ENCODE measurements around the gene DCST2. TPM values are rescaled to one million over a fixed set of nuclear protein-coding genes. Genes with fewer than 3 reads are reported as not detected.

DCST2 gene
- total and polyA plus RNA-seq, 9 of the 15 experiments (the other 6 are each of a cell fraction or from before 2014, with no cell fraction given) = 0.09 to 0.49 (median 0.11) TPM; not detected in 3

DNA sequence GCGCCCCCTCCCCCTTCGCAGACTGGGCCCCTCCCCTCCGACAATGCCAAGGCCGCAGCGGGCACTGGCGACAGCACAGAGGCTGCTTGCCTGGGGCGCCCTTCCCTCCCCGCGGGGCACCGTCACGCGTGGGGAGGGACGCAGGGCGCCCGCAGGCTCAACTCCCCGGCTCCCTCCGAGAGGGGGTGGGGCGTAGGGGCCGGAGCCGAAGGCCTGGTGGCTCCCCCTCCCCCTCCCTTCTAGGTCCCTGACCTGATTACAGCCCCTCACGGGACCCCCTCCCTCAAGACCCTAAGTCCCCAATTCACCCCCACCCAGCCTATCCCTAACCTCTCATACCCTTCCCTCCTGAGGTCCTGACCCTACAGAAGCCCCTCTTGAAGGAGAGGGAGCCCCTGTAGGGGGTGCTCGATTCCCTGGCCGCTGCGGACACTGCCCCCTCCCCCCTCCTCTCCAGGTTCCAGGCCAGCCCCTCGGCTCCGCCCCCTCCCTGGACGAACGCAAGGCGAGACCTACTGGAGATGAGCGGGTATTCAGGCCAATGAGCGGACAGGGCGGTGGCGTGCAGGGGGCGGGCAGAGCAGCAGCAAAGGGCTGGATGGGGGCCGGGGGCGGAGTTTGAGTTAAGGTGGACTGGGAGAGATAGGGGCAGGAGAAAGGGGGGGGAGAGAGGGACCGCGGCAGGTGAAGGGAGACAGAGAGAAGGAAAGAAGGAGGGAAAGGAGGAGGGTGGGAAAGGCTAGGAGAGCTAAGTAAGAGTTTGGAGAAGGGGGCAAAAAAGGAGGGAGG, 31.7 kb downstream of the DCST2 start (continued):
- TF ChIP-seq, protein P1, sequence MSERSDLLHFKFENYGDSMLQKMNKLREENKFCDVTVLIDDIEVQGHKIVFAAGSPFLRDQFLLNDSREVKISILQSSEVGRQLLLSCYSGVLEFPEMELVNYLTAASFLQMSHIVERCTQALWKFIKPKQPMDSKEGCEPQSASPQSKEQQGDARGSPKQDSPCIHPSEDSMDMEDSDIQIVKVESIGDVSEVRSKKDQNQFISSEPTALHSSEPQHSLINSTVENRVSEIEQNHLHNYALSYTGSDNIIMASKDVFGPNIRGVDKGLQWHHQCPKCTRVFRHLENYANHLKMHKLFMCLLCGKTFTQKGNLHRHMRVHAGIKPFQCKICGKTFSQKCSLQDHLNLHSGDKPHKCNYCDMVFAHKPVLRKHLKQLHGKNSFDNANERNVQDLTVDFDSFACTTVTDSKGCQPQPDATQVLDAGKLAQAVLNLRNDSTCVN (CRISPR knock-in tag; IDR thresholded peaks at IDR 0.05) = peak; percentile 95
- TF ChIP-seq, protein P2, sequence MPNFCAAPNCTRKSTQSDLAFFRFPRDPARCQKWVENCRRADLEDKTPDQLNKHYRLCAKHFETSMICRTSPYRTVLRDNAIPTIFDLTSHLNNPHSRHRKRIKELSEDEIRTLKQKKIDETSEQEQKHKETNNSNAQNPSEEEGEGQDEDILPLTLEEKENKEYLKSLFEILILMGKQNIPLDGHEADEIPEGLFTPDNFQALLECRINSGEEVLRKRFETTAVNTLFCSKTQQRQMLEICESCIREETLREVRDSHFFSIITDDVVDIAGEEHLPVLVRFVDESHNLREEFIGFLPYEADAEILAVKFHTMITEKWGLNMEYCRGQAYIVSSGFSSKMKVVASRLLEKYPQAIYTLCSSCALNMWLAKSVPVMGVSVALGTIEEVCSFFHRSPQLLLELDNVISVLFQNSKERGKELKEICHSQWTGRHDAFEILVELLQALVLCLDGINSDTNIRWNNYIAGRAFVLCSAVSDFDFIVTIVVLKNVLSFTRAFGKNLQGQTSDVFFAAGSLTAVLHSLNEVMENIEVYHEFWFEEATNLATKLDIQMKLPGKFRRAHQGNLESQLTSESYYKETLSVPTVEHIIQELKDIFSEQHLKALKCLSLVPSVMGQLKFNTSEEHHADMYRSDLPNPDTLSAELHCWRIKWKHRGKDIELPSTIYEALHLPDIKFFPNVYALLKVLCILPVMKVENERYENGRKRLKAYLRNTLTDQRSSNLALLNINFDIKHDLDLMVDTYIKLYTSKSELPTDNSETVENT (CRISPR knock-in tag; IDR thresholded peaks at IDR 0.05) = no peak
- no peak for TF ChIP-seq BRF1 (IDR thresholded peaks at IDR 0.05; ENCODE audit: borderline replicate concordance, extremely low read depth, insufficient read length)
- TF ChIP-seq ZNF41 (CRISPR knock-in tag; conservative IDR thresholded peaks at IDR 0.05) = no peak
- no peak; the same call in 1 of the 2 replicates for TF ChIP-seq ZEB2 (IDR thresholded peaks at IDR 0.05)
- TF ChIP-seq ZNF143 (CRISPR knock-in tag; IDR thresholded peaks at IDR 0.05) = no peak
- TF ChIP-seq SRSF7 (optimal IDR thresholded peaks at IDR 0.05; ENCODE audit: low read depth, low read length) = no peak
- no peak for TF ChIP-seq ZNF311 (CRISPR knock-in tag; IDR thresholded peaks at IDR 0.05)
- TF ChIP-seq, protein P3, sequence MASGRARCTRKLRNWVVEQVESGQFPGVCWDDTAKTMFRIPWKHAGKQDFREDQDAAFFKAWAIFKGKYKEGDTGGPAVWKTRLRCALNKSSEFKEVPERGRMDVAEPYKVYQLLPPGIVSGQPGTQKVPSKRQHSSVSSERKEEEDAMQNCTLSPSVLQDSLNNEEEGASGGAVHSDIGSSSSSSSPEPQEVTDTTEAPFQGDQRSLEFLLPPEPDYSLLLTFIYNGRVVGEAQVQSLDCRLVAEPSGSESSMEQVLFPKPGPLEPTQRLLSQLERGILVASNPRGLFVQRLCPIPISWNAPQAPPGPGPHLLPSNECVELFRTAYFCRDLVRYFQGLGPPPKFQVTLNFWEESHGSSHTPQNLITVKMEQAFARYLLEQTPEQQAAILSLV (tag; IDR thresholded peaks at IDR 0.05) = no peak
- no peak for TF ChIP-seq RBBP5 (IDR thresholded peaks at IDR 0.05; ENCODE audit: borderline replicate concordance, insufficient read depth, low read length, poor library complexity, severe bottlenecking)
- no peak for TF ChIP-seq ZNF699 (CRISPR knock-in tag; IDR thresholded peaks at IDR 0.05; ENCODE audit: insufficient replicate concordance)
- TF ChIP-seq ZNF444 (CRISPR knock-in tag; IDR thresholded peaks at IDR 0.05) = peak; percentile 80; the same call in 1 of the 2 replicates
- no peak for TF ChIP-seq SRSF1 (IDR thresholded peaks at IDR 0.05; ENCODE audit: low read depth, low read length)
- TF ChIP-seq, protein P4, sequence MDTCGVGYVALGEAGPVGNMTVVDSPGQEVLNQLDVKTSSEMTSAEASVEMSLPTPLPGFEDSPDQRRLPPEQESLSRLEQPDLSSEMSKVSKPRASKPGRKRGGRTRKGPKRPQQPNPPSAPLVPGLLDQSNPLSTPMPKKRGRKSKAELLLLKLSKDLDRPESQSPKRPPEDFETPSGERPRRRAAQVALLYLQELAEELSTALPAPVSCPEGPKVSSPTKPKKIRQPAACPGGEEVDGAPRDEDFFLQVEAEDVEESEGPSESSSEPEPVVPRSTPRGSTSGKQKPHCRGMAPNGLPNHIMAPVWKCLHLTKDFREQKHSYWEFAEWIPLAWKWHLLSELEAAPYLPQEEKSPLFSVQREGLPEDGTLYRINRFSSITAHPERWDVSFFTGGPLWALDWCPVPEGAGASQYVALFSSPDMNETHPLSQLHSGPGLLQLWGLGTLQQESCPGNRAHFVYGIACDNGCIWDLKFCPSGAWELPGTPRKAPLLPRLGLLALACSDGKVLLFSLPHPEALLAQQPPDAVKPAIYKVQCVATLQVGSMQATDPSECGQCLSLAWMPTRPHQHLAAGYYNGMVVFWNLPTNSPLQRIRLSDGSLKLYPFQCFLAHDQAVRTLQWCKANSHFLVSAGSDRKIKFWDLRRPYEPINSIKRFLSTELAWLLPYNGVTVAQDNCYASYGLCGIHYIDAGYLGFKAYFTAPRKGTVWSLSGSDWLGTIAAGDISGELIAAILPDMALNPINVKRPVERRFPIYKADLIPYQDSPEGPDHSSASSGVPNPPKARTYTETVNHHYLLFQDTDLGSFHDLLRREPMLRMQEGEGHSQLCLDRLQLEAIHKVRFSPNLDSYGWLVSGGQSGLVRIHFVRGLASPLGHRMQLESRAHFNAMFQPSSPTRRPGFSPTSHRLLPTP (IDR thresholded peaks at IDR 0.05; ENCODE audit: borderline replicate concordance, extremely low read depth, insufficient read length) = peak; percentile 38
- peak; percentile 88 for TF ChIP-seq EGR1 (conservative IDR thresholded peaks at IDR 0.05)
- no peak for TF ChIP-seq C11orf30 (IDR thresholded peaks at IDR 0.05; ENCODE audit: low read depth)
- TF ChIP-seq, protein P5, sequence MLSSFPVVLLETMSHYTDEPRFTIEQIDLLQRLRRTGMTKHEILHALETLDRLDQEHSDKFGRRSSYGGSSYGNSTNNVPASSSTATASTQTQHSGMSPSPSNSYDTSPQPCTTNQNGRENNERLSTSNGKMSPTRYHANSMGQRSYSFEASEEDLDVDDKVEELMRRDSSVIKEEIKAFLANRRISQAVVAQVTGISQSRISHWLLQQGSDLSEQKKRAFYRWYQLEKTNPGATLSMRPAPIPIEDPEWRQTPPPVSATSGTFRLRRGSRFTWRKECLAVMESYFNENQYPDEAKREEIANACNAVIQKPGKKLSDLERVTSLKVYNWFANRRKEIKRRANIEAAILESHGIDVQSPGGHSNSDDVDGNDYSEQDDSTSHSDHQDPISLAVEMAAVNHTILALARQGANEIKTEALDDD (IDR thresholded peaks at IDR 0.05) = no peak
- TF ChIP-seq, protein P6, sequence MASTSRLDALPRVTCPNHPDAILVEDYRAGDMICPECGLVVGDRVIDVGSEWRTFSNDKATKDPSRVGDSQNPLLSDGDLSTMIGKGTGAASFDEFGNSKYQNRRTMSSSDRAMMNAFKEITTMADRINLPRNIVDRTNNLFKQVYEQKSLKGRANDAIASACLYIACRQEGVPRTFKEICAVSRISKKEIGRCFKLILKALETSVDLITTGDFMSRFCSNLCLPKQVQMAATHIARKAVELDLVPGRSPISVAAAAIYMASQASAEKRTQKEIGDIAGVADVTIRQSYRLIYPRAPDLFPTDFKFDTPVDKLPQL (IDR thresholded peaks at IDR 0.05; ENCODE audit: extremely low read depth, insufficient read length) = no peak

All from K562 (cell line).